Epidermal melanocyte (primary cell): ENCODE measurements around the gene TEX22.

ENCODE experiments used
- DNase-seq: peaks from one replicate; pipeline ENCODE4 v3.0.0; 2011; ENCODE audit warnings: low spot score; ENCODE audit not compliant: insufficient read length

The TEX22 gene

DNA sequence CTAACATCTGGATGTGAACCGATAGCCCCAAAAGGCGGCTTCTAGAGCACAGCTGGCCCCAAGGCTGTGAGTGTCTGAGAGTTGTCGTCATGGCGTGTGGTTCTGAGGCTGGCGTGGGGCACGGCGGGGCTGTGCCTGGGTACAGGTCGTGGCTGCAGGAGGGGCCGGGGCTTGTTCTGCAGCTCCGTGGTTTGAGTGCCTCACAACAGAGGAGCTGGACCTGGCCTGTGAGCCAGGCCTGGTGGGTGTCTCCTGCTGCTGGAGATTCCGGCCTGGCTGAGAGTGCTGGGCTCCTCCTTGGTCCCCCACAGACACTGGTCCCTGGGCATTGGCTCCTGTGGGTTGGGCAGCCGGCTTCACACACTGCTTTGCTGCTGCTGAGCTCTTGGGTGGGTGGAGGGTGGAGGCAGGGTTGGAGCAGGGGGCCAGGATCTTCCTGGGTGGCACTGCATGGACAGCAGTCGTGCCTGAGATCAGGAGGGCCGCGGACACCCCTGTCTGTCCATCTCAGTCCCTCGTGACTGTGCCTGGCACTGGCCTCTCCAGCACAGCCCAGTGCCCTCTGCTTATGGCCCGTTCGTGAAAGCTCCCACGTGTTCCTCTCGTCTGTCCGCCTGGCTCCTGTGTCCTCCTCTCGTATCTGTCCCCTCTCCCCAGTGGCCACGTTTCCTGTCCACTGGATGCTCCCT, 31.8 kb upstream of the TEX22 start:
- no peak for DNase-seq

GRCh38 chr14:105367116-105368031, 31.0 kb upstream of the TEX22 start:
- DNase-seq: no peak

DNA sequence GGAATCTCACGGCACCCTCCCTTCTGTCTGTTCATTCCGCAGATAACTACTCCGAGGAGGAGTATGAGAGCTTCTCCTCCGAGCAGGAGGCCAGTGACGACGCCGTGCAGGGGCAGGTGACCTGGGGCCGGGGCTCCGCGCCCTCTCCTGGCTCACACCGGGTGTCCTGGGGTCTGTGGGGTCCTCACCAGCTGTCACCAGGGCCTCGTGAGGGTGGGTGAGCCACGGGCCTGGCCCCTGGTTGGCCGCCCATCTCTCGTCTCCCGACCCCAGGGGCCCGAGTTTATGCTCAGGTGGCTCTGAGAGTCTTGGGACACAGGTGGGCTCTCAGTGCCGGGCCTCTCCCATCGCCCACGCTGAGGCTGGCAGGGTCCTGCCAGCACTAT, 30.3 kb upstream of the TEX22 start:
- no peak for DNase-seq

GRCh38 chr14:105368426-105368825, 29.9 kb upstream of the TEX22 start:
- DNase-seq: no peak

- DNase-seq: no peak
Observed at GRCh38 chr14:105368910-105369652, 29.3 kb upstream of the TEX22 start.

DNA sequence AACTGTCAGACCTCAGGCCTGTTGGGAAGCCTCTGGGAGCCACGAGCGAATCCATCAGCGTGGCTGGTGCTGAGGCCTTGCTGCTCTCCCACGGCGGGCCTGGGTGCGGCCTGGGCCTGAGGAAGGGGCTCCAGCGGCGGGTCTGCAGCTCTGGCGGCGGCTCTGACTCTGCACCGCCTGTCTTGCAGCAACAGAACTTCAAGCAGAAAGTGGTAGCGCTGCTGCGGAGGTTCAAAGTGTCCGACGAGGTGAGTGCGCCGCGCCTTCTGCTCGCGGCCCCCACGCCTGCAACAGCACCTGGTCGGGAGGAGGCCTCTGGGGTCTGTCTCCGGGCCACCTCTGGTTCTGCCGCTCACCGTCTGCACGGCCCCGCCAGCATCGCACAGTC, 28.7 kb upstream of the TEX22 start:
- DNase-seq: no peak

DNA sequence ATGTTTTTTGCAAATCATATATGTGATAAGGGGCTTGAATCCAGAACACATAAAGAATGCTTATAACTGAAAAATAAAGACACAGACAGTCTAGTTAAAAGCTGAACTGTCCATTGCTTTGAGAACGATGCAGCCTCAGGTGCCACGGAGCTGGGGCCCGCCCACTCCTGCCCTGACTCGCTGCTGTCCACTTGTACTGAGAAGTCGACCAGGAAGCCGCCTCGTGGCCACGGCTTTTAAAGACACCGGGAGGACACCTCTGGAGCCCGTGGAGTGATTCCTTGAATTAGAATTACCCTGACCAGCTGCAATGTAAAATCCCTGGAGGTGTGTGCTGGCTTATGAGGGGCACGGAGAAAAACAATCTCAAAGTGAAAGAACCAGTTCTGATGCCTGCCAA, 23.9 kb upstream of the TEX22 start:
- DNase-seq: no peak

DNA sequence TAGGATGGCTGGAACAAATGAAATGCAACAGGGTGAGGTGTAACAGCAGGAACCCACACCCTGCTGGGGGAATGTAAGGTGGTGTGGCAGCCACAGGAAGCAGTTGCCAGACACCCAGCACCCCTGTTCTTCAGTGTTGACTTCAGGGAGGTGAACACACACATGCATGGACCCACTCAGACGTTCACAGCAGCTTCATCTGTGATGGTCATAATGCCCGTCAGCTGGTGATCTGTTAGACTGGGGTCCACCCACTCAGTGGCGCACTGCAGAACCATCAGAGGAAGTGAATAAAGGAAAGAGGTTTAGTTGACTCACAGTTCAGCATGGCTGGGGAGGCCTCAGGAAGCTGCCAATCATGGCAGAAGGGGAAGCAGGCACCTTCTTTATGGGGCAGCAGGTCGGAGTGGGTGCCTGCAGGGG, 22.7 kb upstream of the TEX22 start:
- no peak for DNase-seq

- no peak for DNase-seq
Observed at GRCh38 chr14:105376521-105377440, 21.6 kb upstream of the TEX22 start.

DNA sequence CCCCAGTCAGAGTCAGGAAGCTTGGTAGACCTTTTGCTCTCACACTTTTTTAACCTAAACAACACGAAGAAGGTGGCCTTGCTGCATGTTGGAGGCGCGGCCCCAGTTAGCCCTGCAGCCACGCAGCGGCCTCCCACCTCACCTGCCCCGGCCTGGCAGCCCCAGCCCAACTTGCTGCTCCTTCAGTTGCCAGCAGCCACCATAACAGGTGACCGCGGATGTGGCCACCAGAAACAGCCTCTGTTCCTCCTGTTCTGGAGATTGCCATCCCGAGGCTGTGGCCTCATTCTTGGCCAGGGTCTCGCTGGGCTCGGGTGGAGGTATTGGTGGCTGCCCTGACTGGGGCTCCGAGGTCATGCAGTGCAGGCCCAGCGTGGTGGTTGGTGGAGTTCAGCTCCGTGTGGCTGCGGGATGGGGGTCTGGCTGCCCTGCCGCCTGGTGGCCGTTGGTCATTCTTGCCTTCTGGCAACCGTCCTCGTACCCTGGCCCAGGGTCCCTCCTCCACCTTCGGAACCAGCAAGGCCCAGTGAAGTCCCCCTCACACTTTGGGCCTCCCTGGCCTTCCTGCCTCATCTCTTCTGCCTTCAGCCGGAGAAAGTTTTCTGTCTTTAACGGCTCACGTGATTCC, 20.7 kb upstream of the TEX22 start:
- no peak for DNase-seq

GRCh38 chr14:105378199-105378598, 20.1 kb upstream of the TEX22 start:
- DNase-seq: no peak

DNA sequence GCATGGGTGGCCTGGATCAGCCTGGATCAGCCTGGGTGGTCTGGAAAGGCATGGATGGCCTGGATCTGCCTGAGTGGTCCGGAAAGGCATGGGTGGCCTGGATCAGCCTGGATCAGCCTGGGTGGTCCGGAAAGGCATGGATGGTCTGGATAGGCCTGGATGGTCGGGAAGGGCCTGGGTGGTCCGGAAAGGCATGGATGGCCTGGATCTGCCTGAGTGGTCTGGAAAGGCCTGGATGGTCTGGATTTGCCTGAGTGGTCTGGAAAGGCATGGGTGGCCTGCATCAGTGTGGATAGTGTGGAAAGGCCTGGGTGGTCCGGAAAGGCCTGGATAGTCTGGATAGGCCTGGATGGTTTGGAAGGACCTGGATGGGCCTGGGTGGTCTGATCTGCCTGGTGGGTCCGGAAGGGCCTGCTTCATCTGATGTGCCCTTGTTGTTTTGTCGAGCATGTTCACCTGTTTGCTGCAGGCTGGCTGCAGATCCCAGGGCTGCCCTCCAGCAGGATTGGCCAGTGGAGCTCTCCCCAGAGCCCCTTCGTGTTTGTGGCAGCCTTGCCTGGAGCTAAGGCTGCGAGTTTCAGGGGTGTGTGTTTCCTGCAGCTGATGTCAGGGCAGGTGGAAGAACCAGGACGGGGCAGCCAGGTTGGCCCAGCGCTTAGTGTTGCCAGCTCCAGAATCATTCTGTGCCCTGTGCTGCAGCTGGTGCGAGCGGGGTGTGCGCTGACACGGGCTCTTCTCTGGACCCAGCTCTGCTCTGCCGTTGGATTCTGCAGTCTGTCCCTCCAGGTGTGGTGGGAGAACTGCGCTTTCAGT, 19.3 kb upstream of the TEX22 start:
- no peak for DNase-seq

DNA sequence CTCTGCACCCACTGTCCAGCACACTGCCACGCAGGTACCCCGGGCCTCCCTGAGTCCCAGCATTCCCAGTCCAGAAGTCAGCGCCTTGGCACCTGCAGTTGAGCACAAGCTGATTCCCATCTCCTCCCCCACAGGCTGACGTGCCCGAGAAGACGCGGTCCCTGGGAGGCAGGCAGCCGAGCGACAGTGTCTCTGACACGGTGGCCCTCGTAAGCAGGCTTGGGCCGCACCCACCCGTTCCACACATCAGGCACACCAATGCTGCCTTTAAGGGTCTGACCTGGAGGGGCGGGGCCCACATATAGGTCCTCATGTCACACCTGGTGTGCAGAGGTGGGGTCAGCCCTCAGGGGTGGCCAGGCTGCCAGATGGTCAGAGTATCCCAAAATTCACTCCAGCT, 18.4 kb upstream of the TEX22 start:
- no peak for DNase-seq

DNA sequence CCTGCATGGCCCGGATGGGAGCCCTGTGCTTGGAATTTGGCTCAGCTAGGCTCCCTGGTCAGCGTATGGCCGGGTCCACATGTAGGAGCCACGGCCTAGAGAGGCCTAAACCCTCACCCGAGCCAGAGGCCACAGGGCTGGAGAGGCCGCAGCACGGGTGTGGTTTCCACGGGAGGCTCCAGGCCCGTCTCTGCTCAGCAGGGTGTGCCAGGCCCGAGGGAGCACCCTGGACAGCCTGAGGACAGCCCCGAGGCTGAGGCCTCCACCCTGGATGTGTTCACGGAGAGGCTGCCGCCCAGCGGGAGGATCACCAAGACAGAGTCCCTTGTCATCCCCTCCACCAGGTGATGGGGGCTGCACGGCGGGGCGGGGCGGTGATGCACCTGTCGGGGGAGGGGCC, 17.6 kb upstream of the TEX22 start:
- DNase-seq: no peak

DNA sequence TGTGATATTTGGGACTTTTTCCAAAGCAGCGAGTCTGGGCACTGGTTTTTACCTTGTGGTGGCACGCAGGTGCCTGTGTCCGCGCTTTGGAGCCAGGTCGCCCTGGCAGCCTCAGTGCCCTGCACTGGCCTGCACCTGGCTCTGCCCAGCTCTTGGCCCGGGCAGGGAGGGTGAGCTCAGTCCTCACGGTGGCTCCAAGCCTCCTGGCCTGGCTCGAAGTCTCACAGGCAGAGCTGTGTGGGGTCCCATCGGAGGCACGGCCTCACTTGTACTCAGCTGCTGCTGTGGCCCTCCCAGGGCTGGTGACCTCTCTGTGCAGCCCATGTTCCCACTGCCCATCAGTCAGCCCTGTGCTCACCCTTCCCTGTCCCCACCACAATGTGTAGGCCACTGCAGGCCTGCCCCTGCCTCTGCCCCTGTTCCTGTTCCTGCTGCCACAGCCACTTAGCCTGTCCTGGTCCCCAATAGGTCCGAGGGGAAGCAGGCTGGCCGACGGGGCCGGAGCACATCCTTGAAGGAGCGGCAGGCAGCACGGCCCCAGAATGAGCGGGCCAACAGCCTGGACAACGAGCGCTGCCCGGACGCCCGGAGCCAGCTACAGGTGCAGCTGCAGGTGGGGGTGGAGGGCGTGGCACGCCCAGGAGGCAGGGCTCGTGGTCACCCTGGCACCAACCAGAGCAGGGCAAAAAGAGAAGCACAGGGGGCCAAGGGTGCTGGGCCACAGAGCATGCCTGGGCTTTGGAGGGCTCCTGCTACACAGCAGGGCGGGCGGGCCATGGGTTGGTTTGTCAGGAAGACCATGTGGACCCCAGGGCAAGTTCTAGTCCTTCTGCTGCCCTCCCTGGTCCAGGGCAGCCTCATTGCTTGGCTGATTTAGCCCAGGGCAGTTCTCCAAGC, 16.6 kb upstream of the TEX22 start:
- no peak for DNase-seq

DNA sequence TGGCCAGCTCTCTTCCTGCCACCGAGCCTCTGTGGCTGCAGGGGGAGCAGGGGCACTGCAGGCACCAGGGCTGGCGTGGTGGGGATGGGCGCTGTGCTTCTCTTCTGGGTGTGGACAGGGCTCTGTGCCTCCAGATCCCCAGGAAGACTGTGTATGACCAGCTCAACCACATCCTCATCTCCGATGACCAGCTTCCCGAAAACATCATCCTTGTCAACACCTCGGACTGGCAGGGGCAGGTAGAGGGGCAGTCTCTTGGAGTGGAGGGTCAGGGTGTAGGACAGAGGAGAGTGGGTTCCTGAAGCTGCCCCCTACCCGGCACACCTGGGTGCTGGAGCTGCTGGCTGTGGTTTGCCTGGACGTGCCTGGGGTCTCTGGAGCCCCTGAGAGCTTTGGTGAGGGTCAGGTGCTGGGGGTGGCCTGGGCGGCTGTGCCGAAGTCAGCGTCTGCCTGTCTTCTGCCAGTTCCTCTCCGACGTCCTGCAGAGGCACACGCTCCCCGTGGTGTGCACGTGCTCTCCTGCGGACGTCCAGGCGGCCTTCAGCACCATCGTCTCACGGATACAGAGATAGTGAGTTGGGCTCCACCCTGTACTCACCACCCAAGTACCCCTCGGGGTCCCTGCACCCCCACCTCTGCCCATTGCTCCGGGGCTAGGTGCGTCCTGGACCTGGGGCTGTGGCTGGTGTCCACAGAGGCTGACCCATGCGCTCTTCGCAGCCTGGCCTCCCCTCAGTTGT, 15.8 kb upstream of the TEX22 start:
- no peak for DNase-seq

- DNase-seq: no peak
Observed at GRCh38 chr14:105383083-105383730, 15.1 kb upstream of the TEX22 start.
